Measurements from ENCODE around the gene ZDHHC7. TPM values are rescaled to one million over a fixed set of nuclear protein-coding genes. Genes with fewer than 3 reads are reported as not detected.
A peak's percentile ranks its signal among the peaks of the same experiment; 100 is the strongest.

Gene ZDHHC7
- total and polyA plus RNA-seq, 4 experiments from 2014 or later = 27.1 to 40.2 (median 34.7) TPM

DNA sequence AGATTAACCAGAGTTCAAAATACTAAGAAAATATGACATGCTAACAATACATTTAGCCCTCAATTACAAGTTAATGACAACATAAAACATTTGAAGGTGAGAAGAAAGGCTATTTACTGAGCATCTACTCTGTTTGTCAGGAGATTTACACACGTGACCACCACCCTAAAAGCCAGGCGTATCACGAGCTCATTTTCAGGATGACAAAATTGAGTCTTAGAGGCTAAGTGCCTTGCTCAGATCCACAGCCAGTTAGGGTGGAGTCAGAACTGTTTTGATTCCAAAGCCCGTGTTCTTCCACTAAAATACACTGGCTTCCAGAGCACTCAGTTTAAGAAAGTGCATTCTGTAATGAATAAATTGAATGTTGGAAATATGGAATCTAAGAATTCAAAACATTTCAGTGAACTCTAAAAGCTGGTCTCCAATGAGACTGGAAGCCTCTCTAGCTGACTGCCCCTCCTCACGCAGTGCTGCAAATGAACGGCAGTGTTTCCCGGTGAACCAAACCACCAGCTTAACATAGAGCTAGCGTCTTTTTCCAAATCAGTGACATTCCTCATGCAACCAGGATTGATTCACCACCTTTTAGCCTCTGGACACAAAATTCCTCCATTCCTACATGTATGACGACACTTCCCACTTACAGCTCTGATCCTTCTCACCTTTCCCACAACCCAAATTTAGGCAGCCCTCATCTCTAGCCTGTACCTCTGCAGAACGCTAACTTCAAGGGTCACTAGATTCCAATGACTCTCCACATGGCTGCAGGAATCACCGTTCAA is 5.9 kb downstream of the ZDHHC7 start:
- intact Hi-C loops (cut with micrococcal nuclease) = no loop called here
- POLR2A ChIA-PET (ENCODE audit: partially characterized antibody) = interaction anchor here (0.6 kb wide), 1 partner anchor 9 kb away, joined by 3 read pairs; no protein-coding TSS in a partner anchor
- no peaks in the 10 kb centered on the region for H3K27me3 Mint-ChIP-seq
- H3K4me1 Mint-ChIP-seq = peaks cover 57 to 84% (median 75%) of the 10 kb centered on the region in 4 donors
- Histone ChIP-seq H3K9me3 (ENCODE audit: control insufficient read depth in 1 of 2, low read length in 2 of 2) (no peaks in the 10 kb centered on the region), H3K27me3 (ENCODE audit: insufficient read depth, low read length) (no peaks in the 10 kb centered on the region), H3K27ac (ENCODE audit: low read depth, low read length) (no peak overlapping the region), H3K4me1 (ENCODE audit: insufficient read depth, low read length) (peaks cover 61% of the 10 kb centered on the region), H3K4me3 (ENCODE audit: low read length in 2 of 2) (no peak overlapping the region), H3K36me3 (ENCODE audit: insufficient read depth, low read length) (no peaks in the 10 kb centered on the region)
- H3K27ac Mint-ChIP-seq = peak overlapping the region in 5 of 7 donors; percentile 49 to 83 (median 57)
- no peak for DNase-seq
- CTCF ChIA-PET (ENCODE audit: partially characterized antibody) = interaction anchor here (1.2 kb wide), 1 partner anchor 34 kb away, joined by 4 read pairs; no protein-coding TSS in a partner anchor
- H3K9me3 Mint-ChIP-seq = no peaks in the 10 kb centered on the region
- peak overlapping the region in 2 of 8 donors; percentile 44 to 58 for H3K4me3 Mint-ChIP-seq
- peaks cover 0 to 25% of the 10 kb centered on the region in 2 donors for H3K36me3 Mint-ChIP-seq

DNA sequence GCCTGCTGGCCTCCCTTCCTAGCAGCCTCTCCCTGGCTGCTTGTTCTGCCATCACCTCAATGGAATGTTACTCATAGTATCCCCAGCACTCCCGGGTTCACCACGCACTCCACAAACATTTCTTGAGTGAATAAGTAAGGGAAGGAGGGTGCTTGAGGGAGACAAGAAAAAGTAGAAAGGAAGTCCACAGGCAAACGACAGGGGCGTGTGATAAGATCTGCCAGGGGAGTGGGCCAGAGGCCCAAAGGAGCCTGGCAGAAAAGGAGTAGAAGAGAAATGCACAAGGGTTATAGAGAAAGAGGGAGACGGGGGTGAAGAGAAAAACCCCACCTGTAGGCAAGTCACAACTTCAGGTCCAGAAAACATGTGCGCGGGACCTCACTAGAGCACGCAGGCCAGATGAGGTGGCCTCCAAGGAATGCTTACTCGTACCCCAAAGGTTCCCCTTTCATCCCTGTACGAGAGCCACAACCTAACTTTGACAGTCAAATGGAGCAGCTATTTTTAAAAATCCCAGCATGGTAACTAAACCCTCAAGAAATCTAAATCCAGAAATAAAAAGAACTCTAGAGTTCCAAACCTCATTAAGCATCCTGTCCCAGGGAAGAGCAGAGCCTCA is 6.6 kb downstream of the ZDHHC7 start:
- Histone ChIP-seq H3K27ac (ENCODE audit: low read depth, low read length) (no peak overlapping the region), H3K4me3 (ENCODE audit: low read length in 2 of 2) (no peak overlapping the region), H3K9me3 (ENCODE audit: control insufficient read depth in 1 of 2, low read length in 2 of 2) (no peaks in the 10 kb centered on the region), H3K36me3 (ENCODE audit: insufficient read depth, low read length) (no peaks in the 10 kb centered on the region), H3K4me1 (ENCODE audit: insufficient read depth, low read length) (peaks cover 53% of the 10 kb centered on the region), H3K27me3 (ENCODE audit: insufficient read depth, low read length) (no peaks in the 10 kb centered on the region)
- Mint-ChIP-seq H3K27me3 (no peaks in the 10 kb centered on the region), H3K36me3 (peaks cover 0 to 23% of the 10 kb centered on the region in 2 donors), H3K4me1 (peaks cover 55 to 83% (median 68%) of the 10 kb centered on the region in 4 donors), H3K9me3 (no peaks in the 10 kb centered on the region), H3K4me3 (peak overlapping the region in 4 of 8 donors; percentile 7 to 44 (median 28)), H3K27ac (peak overlapping the region; percentile 22 to 86 (median 64))
- CTCF ChIA-PET (ENCODE audit: partially characterized antibody) = interaction anchor here (1.2 to 1.5 kb wide), 2 partner anchors 33 to 82 kb away, joined by 4 read pairs; no protein-coding TSS in a partner anchor
- intact Hi-C loops (cut with micrococcal nuclease) = no loop called here
- POLR2A ChIA-PET (ENCODE audit: partially characterized antibody) = no interaction called here
- no peak for DNase-seq

DNA sequence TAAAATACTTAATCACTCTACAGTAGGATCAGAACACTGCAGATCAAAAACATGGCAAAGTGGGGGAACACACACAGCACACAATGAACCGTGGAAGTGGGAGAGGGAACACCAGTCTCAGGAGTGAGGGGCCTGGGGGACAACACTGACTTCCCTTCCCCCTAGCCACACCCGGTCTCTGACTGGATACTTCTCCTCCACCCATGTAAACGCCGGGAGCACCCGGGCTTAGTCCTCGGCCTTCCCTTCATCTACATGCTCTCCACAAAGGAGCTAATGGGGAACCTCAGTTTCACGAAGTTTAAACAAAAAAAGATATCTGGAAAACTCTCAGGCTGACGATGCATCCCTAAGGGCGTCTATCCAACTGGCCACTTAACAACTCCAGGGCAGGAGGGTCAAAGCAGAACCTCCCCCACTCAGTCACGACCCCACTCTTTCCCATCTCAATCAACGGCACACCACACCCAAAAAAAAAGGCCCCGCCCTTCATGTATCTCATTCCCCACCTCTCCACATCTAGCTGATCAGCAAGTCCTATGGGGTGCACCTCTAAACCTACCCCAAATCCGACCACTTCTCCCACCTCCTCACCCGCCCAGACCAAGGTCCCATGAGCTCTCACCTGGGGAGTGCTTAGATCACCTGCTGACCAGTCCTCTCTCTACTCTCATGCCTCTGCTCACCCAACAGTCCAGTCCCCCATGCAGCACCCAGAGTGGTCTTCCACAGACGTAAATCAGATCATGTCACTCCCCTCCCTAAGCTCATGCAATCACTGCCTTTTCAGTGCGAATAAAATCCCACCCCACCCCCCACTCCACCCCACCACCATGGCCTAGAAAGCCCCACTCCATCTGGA is 7.4 kb downstream of the ZDHHC7 start:
- Mint-ChIP-seq H3K9me3 (no peaks in the 10 kb centered on the region), H3K36me3 (peaks cover 4 to 28% of the 10 kb centered on the region in 2 donors), H3K27ac (peak overlapping the region; percentile 36 to 92 (median 80)), H3K4me3 (peak overlapping the region in 5 of 8 donors; percentile 26 to 46 (median 33)), H3K27me3 (no peaks in the 10 kb centered on the region), H3K4me1 (peaks cover 56 to 84% (median 67%) of the 10 kb centered on the region in 4 donors)
- Histone ChIP-seq H3K27me3 (ENCODE audit: insufficient read depth, low read length) (no peaks in the 10 kb centered on the region), H3K4me1 (ENCODE audit: insufficient read depth, low read length) (peaks cover 53% of the 10 kb centered on the region), H3K27ac (ENCODE audit: low read depth, low read length) (no peak overlapping the region), H3K4me3 (ENCODE audit: low read length in 2 of 2) (no peak overlapping the region), H3K36me3 (ENCODE audit: insufficient read depth, low read length) (no peaks in the 10 kb centered on the region), H3K9me3 (ENCODE audit: control insufficient read depth in 1 of 2, low read length in 2 of 2) (no peaks in the 10 kb centered on the region)
- ChIA-PET CTCF (ENCODE audit: partially characterized antibody) (interaction anchor here (1.5 kb wide), 1 partner anchor 83 kb away, joined by 4 read pairs; no protein-coding TSS in a partner anchor), POLR2A (ENCODE audit: partially characterized antibody) (interaction anchor here (0.5 kb wide), 1 partner anchor 90 kb away, joined by 3 read pairs; no protein-coding TSS in a partner anchor)
- no peak for DNase-seq
- intact Hi-C loops (cut with micrococcal nuclease) = no loop called here

DNA sequence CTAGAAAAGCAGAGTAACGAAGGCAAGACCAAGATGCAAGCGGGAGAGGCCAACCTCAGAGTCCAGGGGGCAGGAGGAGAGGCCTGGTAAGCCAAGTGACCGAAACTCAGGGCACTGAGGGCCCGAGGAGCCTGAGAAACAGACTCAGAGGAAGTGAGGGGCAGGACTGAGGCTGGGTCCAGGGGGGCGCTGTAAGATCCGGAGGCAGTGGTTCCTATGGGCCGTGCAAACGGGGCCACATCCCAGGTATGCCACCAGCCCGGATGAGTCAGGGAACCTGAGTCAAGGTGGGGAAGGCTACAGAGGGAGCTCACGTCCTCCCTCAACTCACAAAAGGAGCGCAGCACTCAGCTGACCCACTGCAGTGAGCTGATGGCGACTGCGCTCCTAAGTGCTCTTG is 8.3 kb downstream of the ZDHHC7 start:
- peaks cover 4 to 29% of the 10 kb centered on the region in 2 donors for H3K36me3 Mint-ChIP-seq
- no peaks in the 10 kb centered on the region for H3K36me3 ChIP-seq (ENCODE audit: insufficient read depth, low read length)
- peak overlapping the region in 6 of 7 donors; percentile 4 to 88 (median 76) for H3K27ac Mint-ChIP-seq
- intact Hi-C loops (cut with micrococcal nuclease) = no loop called here
- no peak overlapping the region for H3K4me3 ChIP-seq (ENCODE audit: low read length in 2 of 2)
- no peak overlapping the region for H3K27ac ChIP-seq (ENCODE audit: low read depth, low read length)
- peaks cover 53% of the 10 kb centered on the region for H3K4me1 ChIP-seq (ENCODE audit: insufficient read depth, low read length)
- POLR2A ChIA-PET (ENCODE audit: partially characterized antibody) = interaction anchor here (0.5 kb wide), 1 partner anchor 91 kb away, joined by 3 read pairs; no protein-coding TSS in a partner anchor
- H3K4me1 Mint-ChIP-seq = peaks cover 54 to 75% (median 65%) of the 10 kb centered on the region in 4 donors
- CTCF ChIA-PET (ENCODE audit: partially characterized antibody) = interaction anchor here (1.5 kb wide), 1 partner anchor 83 kb away, joined by 4 read pairs; no protein-coding TSS in a partner anchor
- peak overlapping the region in 6 of 8 donors; percentile 46 to 73 (median 63) for H3K4me3 Mint-ChIP-seq
- no peaks in the 10 kb centered on the region for H3K27me3 ChIP-seq (ENCODE audit: insufficient read depth, low read length)
- no peak for DNase-seq
- no peaks in the 10 kb centered on the region for H3K9me3 Mint-ChIP-seq
- H3K9me3 ChIP-seq (ENCODE audit: control insufficient read depth in 1 of 2, low read length in 2 of 2) = no peaks in the 10 kb centered on the region
- H3K27me3 Mint-ChIP-seq = no peaks in the 10 kb centered on the region

DNA sequence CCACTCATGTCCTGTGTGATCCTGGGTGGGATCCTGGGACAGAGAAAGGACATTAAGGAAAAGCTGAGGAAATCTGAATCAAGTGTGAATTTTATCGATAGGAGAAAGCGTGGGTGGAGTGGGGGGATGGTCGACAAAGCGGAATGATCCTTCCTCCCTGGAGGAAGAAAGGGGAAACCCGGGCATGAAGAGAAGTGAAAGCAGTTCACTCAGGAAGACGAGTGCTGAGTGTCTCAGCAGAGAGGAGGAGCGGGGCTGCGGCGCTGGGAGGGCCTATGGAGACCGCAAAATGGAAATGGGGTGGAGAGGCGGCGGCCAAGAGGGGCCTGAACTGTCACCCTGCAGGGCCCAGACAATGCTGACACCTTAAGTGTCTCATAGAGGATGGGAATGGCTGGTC is 8.7 kb downstream of the ZDHHC7 start:
- peak overlapping the region in 6 of 8 donors; percentile 46 to 73 (median 63) for H3K4me3 Mint-ChIP-seq
- peaks cover 4 to 29% of the 10 kb centered on the region in 2 donors for H3K36me3 Mint-ChIP-seq
- Histone ChIP-seq H3K4me3 (ENCODE audit: low read length in 2 of 2) (no peak overlapping the region), H3K9me3 (ENCODE audit: control insufficient read depth in 1 of 2, low read length in 2 of 2) (no peaks in the 10 kb centered on the region), H3K4me1 (ENCODE audit: insufficient read depth, low read length) (peaks cover 49% of the 10 kb centered on the region), H3K27ac (ENCODE audit: low read depth, low read length) (no peak overlapping the region), H3K27me3 (ENCODE audit: insufficient read depth, low read length) (no peaks in the 10 kb centered on the region), H3K36me3 (ENCODE audit: insufficient read depth, low read length) (no peaks in the 10 kb centered on the region)
- intact Hi-C loops (cut with micrococcal nuclease) = no loop called here
- POLR2A ChIA-PET (ENCODE audit: partially characterized antibody) = no interaction called here
- DNase-seq = no peak
- peaks cover 53 to 71% (median 61%) of the 10 kb centered on the region in 4 donors for H3K4me1 Mint-ChIP-seq
- CTCF ChIA-PET (ENCODE audit: partially characterized antibody) = no interaction called here
- no peaks in the 10 kb centered on the region for H3K27me3 Mint-ChIP-seq
- H3K27ac Mint-ChIP-seq = peak overlapping the region; percentile 4 to 88 (median 70)
- H3K9me3 Mint-ChIP-seq = no peaks in the 10 kb centered on the region

DNA sequence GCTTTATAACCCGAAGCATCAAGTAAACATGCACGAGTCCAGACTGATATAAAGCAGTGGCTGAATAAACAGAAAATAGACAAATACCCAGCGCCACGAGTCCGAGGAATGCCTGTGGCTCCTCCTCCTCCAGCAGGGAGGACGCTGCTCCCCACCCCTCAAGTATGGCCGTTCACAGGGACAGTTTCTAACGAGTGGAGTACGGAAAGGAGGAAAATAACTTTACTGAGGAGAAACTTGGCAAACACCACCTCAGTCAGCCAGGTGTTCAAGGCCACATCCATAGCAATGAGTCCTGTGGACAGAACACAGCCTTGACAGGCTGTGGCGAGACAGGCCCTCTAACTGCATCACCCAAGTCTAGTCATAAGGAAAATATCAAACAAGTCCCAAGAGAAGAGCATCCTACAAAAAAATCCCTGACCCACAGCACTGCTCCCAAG is 9.2 kb downstream of the ZDHHC7 start:
- H3K4me1 Mint-ChIP-seq = peaks cover 49 to 66% (median 57%) of the 10 kb centered on the region in 4 donors
- DNase-seq = no peak
- ChIA-PET POLR2A (ENCODE audit: partially characterized antibody) (interaction anchor here (1.4 kb wide), 1 partner anchor 9 kb away, joined by 5 read pairs; no protein-coding TSS in a partner anchor), CTCF (ENCODE audit: partially characterized antibody) (interaction anchor here (1.1 kb wide), 1 partner anchor 31 kb away, joined by 4 read pairs; no protein-coding TSS in a partner anchor)
- H3K9me3 Mint-ChIP-seq = no peaks in the 10 kb centered on the region
- H3K36me3 ChIP-seq (ENCODE audit: insufficient read depth, low read length) = no peaks in the 10 kb centered on the region
- H3K27ac Mint-ChIP-seq = peak overlapping the region in 4 of 7 donors; percentile 57 to 83 (median 69)
- H3K4me1 ChIP-seq (ENCODE audit: insufficient read depth, low read length) = peaks cover 45% of the 10 kb centered on the region
- H3K9me3 ChIP-seq (ENCODE audit: control insufficient read depth in 1 of 2, low read length in 2 of 2) = no peaks in the 10 kb centered on the region
- H3K36me3 Mint-ChIP-seq = peaks cover 4 to 28% of the 10 kb centered on the region in 2 donors
- H3K4me3 Mint-ChIP-seq = peak overlapping the region in 4 of 8 donors; percentile 7 to 56 (median 27)
- no peak overlapping the region for H3K27ac ChIP-seq (ENCODE audit: low read depth, low read length)
- H3K4me3 ChIP-seq (ENCODE audit: low read length in 2 of 2) = no peak overlapping the region
- intact Hi-C loops (cut with micrococcal nuclease) = no loop called here
- H3K27me3 ChIP-seq (ENCODE audit: insufficient read depth, low read length) = no peaks in the 10 kb centered on the region
- no peaks in the 10 kb centered on the region for H3K27me3 Mint-ChIP-seq

Measured in CD4-positive, alpha-beta memory T cell (primary cell).